ENCODE results near the gene NKD2. TPM values are rescaled to one million over a fixed set of nuclear protein-coding genes. Genes with fewer than 3 reads are reported as not detected.

Gene NKD2
- polyA plus RNA-seq, 2 of the 4 experiments (the other 2 are of a cell fraction): 1.2 to 4.2 TPM

- H3K4me2 ChIP-seq: no peak overlapping the region
- CTCF ChIA-PET: interaction anchor here (0.6 to 0.7 kb wide), 2 partner anchors 52 to 80 kb away, joined by 3 read pairs; no protein-coding TSS in a partner anchor
- H3K4me1 ChIP-seq: no peaks in the 10 kb centered on the region
- POLR2A ChIA-PET: no interaction called here
- ATAC-seq (no peak), FAIRE-seq (no peak), DNase-seq (ENCODE audit: low read depth in 1 of 2, low spot score in 1 of 2) (no peak)
- H3K27ac ChIP-seq: no peak overlapping the region
- WGBS (ENCODE audit: missing lambda C conversion rate): 84% methylated on average over 15 of the region's 17 CpGs
- no peaks in the 10 kb centered on the region for H3K9me3 ChIP-seq
- H3K4me3 ChIP-seq: no peak overlapping the region
- TF ChIP-seq HOXB13 (CRISPR knock-in tag; IDR thresholded peaks at IDR 0.05; ENCODE audit: low read depth) (no peak), ZFP36 (IDR thresholded peaks at IDR 0.05; ENCODE audit: borderline replicate concordance, partially characterized antibody) (no peak), HOXB5 (CRISPR knock-in tag; IDR thresholded peaks at IDR 0.05) (no peak), CBX2 (IDR thresholded peaks at IDR 0.05; ENCODE audit: borderline replicate concordance, low read depth) (no peak), CBX8 (IDR thresholded peaks at IDR 0.05) (no peak), CHD4 (IDR thresholded peaks at IDR 0.05; ENCODE audit: borderline replicate concordance) (no peak), FOXS1 (CRISPR knock-in tag; IDR thresholded peaks at IDR 0.05) (no peak), SMC3 (IDR thresholded peaks at IDR 0.05) (no peak), PBX3 (IDR thresholded peaks at IDR 0.05) (no peak), HMGXB4 (CRISPR knock-in tag; IDR thresholded peaks at IDR 0.05; ENCODE audit: borderline replicate concordance) (no peak), NR3C1 (IDR thresholded peaks at IDR 0.05) (no peak), JUN (IDR thresholded peaks at IDR 0.05) (no peak), REST (IDR thresholded peaks at IDR 0.05) (no peak), USF2 (IDR thresholded peaks at IDR 0.05) (no peak), RFX5 (IDR thresholded peaks at IDR 0.05) (no peak), HDAC2 (IDR thresholded peaks at IDR 0.05) (no peak), ZSCAN20 (CRISPR knock-in tag; IDR thresholded peaks at IDR 0.05) (no peak), HEYL (CRISPR knock-in tag; IDR thresholded peaks at IDR 0.05) (no peak), RAD21 (conservative IDR thresholded peaks at IDR 0.05 in 1 of 2, IDR thresholded peaks at IDR 0.05 in 1 of 2) (no peak), ZC3H11A (IDR thresholded peaks at IDR 0.05) (no peak)
Observed at GRCh38 chr5:1034421-1034905, 25.9 kb downstream of the NKD2 start.

- ATAC-seq (no peak), DNase-seq (ENCODE audit: low read depth in 1 of 2, low spot score in 1 of 2) (no peak), FAIRE-seq (no peak)
- Histone ChIP-seq H3K9me3 (no peaks in the 10 kb centered on the region), H3K4me2 (no peak overlapping the region), H3K4me1 (no peaks in the 10 kb centered on the region), H3K4me3 (no peak overlapping the region), H3K27ac (no peak overlapping the region)
- POLR2A ChIA-PET: no interaction called here
- WGBS (ENCODE audit: missing lambda C conversion rate): 86% methylated on average over 2 of the region's 2 CpGs
- CTCF ChIA-PET: no interaction called here
- TF ChIP-seq KDM1A (IDR thresholded peaks at IDR 0.05; ENCODE audit: low read depth) (no peak), TFCP2L1 (CRISPR knock-in tag; IDR thresholded peaks at IDR 0.05) (no peak), RNF2 (IDR thresholded peaks at IDR 0.05; ENCODE audit: borderline replicate concordance, low read depth) (no peak), CEBPB (IDR thresholded peaks at IDR 0.05) (no peak), ZSCAN20 (CRISPR knock-in tag; IDR thresholded peaks at IDR 0.05) (no peak), ATOH8 (CRISPR knock-in tag; IDR thresholded peaks at IDR 0.05; ENCODE audit: low read depth) (no peak), HDAC2 (IDR thresholded peaks at IDR 0.05) (no peak), POLR2AphosphoS2 (conservative IDR thresholded peaks at IDR 0.05; ENCODE audit: low read length) (no peak), USF2 (IDR thresholded peaks at IDR 0.05) (no peak), MAX (IDR thresholded peaks at IDR 0.05) (no peak), ZNF302 (CRISPR knock-in tag; IDR thresholded peaks at IDR 0.05) (no peak), CHD4 (IDR thresholded peaks at IDR 0.05; ENCODE audit: borderline replicate concordance) (no peak), RCOR1 (IDR thresholded peaks at IDR 0.05; ENCODE audit: low read depth, low read length) (no peak)
Observed at GRCh38 chr5:1034986-1035385, 26.4 kb downstream of the NKD2 start.

All from A549 (cell line).